H1 (cell line): ENCODE results near the gene NTMT1. TPM values are rescaled to one million over a fixed set of nuclear protein-coding genes. Genes with fewer than 3 reads are reported as not detected.
A peak's percentile ranks its signal among the peaks of the same experiment; 100 is the strongest.

Experiments used
- CTCF ChIA-PET: fragments of 300-600 bp; sonication (Branson Sonifier 250); formaldehyde crosslinking; loops from one replicate; lab custom pipeline; 2021; ENCODE audit not compliant: partially characterized antibody; lab: Charles Lee
- POLR2A ChIA-PET: fragments of 300-600 bp; sonication (Branson Sonifier 250); formaldehyde crosslinking; loops from one replicate; lab custom pipeline; 2021; ENCODE audit warnings: inconsistent platforms; ENCODE audit not compliant: partially characterized antibody; lab: Charles Lee
- DNase-seq, 2 experiments: peaks; one replicate each; pipeline versions ENCODE4 v3.0.0 to v3.0.0-alpha.2; 2010 to 2022; ENCODE audit warnings: low spot score in 2 of 2, low read depth in 1 of 2, mixed read lengths in 1 of 2
- FAIRE-seq: peaks from 2 replicates; lab custom pipeline; 2011; peaks lifted over from hg19 to GRCh38; lab: Jason Lieb, UNC
- H2AFZ ChIP-seq: 2 replicates; pipeline ENCODE4 v1.8.1; 2012; ENCODE audit warnings: low read length, inconsistent platforms
- H2AK5ac ChIP-seq: 2 replicates; pipeline ENCODE4 v1.6.1; 2013; ENCODE audit warnings: low read depth, low read length
- H2BK120ac ChIP-seq: replicated peaks from 2 replicates; pipeline ENCODE3; 2013; ENCODE audit warnings: low read depth, low read length, inconsistent platforms
- H2BK12ac ChIP-seq: 2 replicates; pipeline ENCODE4 v1.6.1; 2013; ENCODE audit warnings: low read depth, low read length
- H2BK15ac ChIP-seq: 2 replicates; pipeline ENCODE4 v1.6.1; 2013; ENCODE audit warnings: low read length
- H2BK20ac ChIP-seq: 2 replicates; pipeline ENCODE4 v1.6.1; 2013; ENCODE audit warnings: low read length
- H2BK5ac ChIP-seq: 2 replicates; pipeline ENCODE4 v1.6.1; 2013; ENCODE audit warnings: low read depth, low read length
- H3K14ac ChIP-seq: 2 replicates; pipeline ENCODE4 v1.6.1; 2013; ENCODE audit warnings: inconsistent platforms; ENCODE audit not compliant: insufficient read length
- H3K18ac ChIP-seq: 2 replicates; pipeline ENCODE4 v1.6.1; 2013; ENCODE audit warnings: low read length; ENCODE audit errors: extremely low read depth
- H3K23ac ChIP-seq: 2 replicates; pipeline ENCODE4 v1.6.1; 2013; ENCODE audit warnings: inconsistent platforms; ENCODE audit not compliant: insufficient read length
- H3K23me2 ChIP-seq: 2 replicates; pipeline ENCODE4 v1.6.1; 2013; ENCODE audit warnings: low read depth, low read length
- H3K27ac ChIP-seq: 2 replicates; pipeline ENCODE4 v1.6.1; 2011; ENCODE audit warnings: low read depth, low read length, inconsistent platforms
- H3K27me3 ChIP-seq, 4 experiments: replicated peaks in 1 of 4; 1 replicate in 1 of 4; 2 replicates in 3 of 4; pipeline versions ENCODE4 v1.6.1 to v1.8.1; 2011 to 2013; ENCODE audit warnings: low read length in 3 of 4, mild to moderate bottlenecking in 3 of 4, inconsistent platforms in 2 of 4, mixed read lengths in 2 of 4, moderate library complexity in 1 of 4; ENCODE audit not compliant: control insufficient read depth in 3 of 4, insufficient read depth in 3 of 4; ENCODE audit errors: extremely low read depth in 1 of 4
- H3K36me3 ChIP-seq, 4 experiments: 2 replicates each; pipeline versions ENCODE4 v1.6.1 to v1.8.1; 2011 to 2013; ENCODE audit warnings: mild to moderate bottlenecking in 4 of 4, low read length in 3 of 4, moderate library complexity in 2 of 4, control low read depth in 1 of 4, inconsistent platforms in 1 of 4; ENCODE audit not compliant: insufficient read depth in 4 of 4, control insufficient read depth in 2 of 4
- H3K4ac ChIP-seq: replicated peaks from 2 replicates; pipeline ENCODE3; 2013; ENCODE audit warnings: low read length, low read depth, mixed read lengths, inconsistent platforms; ENCODE audit not compliant: insufficient read length
- H3K4me1 ChIP-seq, 4 experiments: replicated peaks in 1 of 4; 1 replicate in 1 of 4; 2 replicates in 3 of 4; pipeline versions ENCODE4 v1.6.1 to v1.8.1; 2011 to 2013; ENCODE audit warnings: low read length in 3 of 4, inconsistent platforms in 2 of 4, mixed read lengths in 1 of 4; ENCODE audit not compliant: insufficient read depth in 4 of 4, control insufficient read depth in 3 of 4
- H3K4me2 ChIP-seq, 2 experiments: 2 replicates each; pipeline versions ENCODE4 v1.6.1 to v1.8.1; 2011 to 2013; ENCODE audit warnings: low read depth in 2 of 2, low read length in 2 of 2, control low read depth in 1 of 2, inconsistent platforms in 1 of 2, mild to moderate bottlenecking in 1 of 2; ENCODE audit not compliant: insufficient read depth in 1 of 2
- H3K4me3 ChIP-seq, 4 experiments: fragments of 200-600, 300-600 bp in 1 of 4; sonication (generic), shearing (Covaris generic), sonication (Bioruptor Twin) in 1 of 4; 2 replicates each; pipeline versions ENCODE4 v1.5.1 to v1.8.1; 2011 to 2016; ENCODE audit warnings: low read length in 4 of 4, low read depth in 3 of 4, control low read depth in 2 of 4, inconsistent platforms in 2 of 4, mild to moderate bottlenecking in 2 of 4, mixed read lengths in 1 of 4, moderate library complexity in 1 of 4; ENCODE audit not compliant: insufficient read depth in 2 of 4; ENCODE audit errors: extremely low read depth in 1 of 4
- H3K56ac ChIP-seq: replicated peaks from 2 replicates; pipeline ENCODE3; 2013; ENCODE audit warnings: low read depth, mild to moderate bottlenecking, mixed read lengths, low read length, inconsistent platforms; ENCODE audit not compliant: insufficient read length
- H3K79me1 ChIP-seq: 2 replicates; pipeline ENCODE4 v1.6.1; 2013; ENCODE audit warnings: low read depth, low read length, control low read depth
- H3K79me2 ChIP-seq, 2 experiments: 2 replicates each; pipeline versions ENCODE4 v1.6.1 to v1.8.1; 2012 to 2013; ENCODE audit warnings: low read length in 2 of 2, mild to moderate bottlenecking in 2 of 2, inconsistent platforms in 1 of 2; ENCODE audit not compliant: insufficient read depth in 2 of 2, control insufficient read depth in 1 of 2
- H3K9ac ChIP-seq, 4 experiments: replicated peaks in 1 of 4; 1 replicate in 1 of 4; 2 replicates in 3 of 4; pipeline versions ENCODE4 v1.6.1 to v1.8.1; 2011 to 2013; ENCODE audit warnings: low read depth in 3 of 4, low read length in 3 of 4, control low read depth in 2 of 4, mild to moderate bottlenecking in 2 of 4, moderate library complexity in 2 of 4, inconsistent platforms in 1 of 4; ENCODE audit errors: extremely low read depth in 1 of 4
- H3K9me3 ChIP-seq, 2 experiments: 2 replicates each; pipeline versions ENCODE4 v1.6.1 to v1.8.1; 2012 to 2013; ENCODE audit warnings: mild to moderate bottlenecking in 2 of 2, moderate library complexity in 2 of 2, control low read depth in 1 of 2, inconsistent platforms in 1 of 2, low read depth in 1 of 2, low read length in 1 of 2, mixed read lengths in 1 of 2; ENCODE audit not compliant: insufficient read depth in 2 of 2
- H4K20me1 ChIP-seq, 2 experiments: replicated peaks in 1 of 2; 2 replicates each; pipeline versions ENCODE3 to v1.8.1; 2011 to 2013; ENCODE audit warnings: inconsistent platforms in 2 of 2, low read length in 2 of 2, mild to moderate bottlenecking in 1 of 2; ENCODE audit not compliant: insufficient read depth in 2 of 2, control insufficient read depth in 1 of 2
- H4K5ac ChIP-seq: 2 replicates; pipeline ENCODE4 v1.6.1; 2013; ENCODE audit warnings: low read length, low read depth, mixed read lengths, inconsistent platforms; ENCODE audit not compliant: insufficient read length
- H4K8ac ChIP-seq: 2 replicates; pipeline ENCODE4 v1.8.0; 2013; ENCODE audit warnings: mild to moderate bottlenecking, moderate library complexity, low read length, inconsistent platforms; ENCODE audit not compliant: insufficient read depth; ENCODE audit errors: extremely low read depth
- H4K91ac ChIP-seq: replicated peaks from 2 replicates; pipeline ENCODE3; 2013; ENCODE audit warnings: low read length, mixed read lengths, inconsistent platforms; ENCODE audit not compliant: insufficient read length
- ASH2L ChIP-seq: fragments of 200-600, 300-600 bp; sonication (generic); IDR thresholded peaks from one replicate; pipeline ENCODE4 v1.7.1; 2017; ENCODE audit warnings: low read length
- BRCA1 ChIP-seq: IDR thresholded peaks from 2 replicates; pipeline ENCODE4 v1.6.1; 2012; ENCODE audit warnings: low read depth, low read length, improper control_type of control experiment
- CBX8 ChIP-seq: fragments of 300-800, 300-1000 bp; sonication (generic); IDR thresholded peaks from 2 replicates; pipeline ENCODE4 v1.7.1; 2016; ENCODE audit warnings: low read depth, low read length, borderline replicate concordance
- CHD2 ChIP-seq: IDR thresholded peaks from 2 replicates; pipeline ENCODE4 v1.6.1; 2012; ENCODE audit warnings: low read length, improper control_type of control experiment
- CREB1 ChIP-seq: IDR thresholded peaks from 2 replicates; pipeline ENCODE4 v1.6.1; 2012; ENCODE audit warnings: inconsistent platforms
- NRF1 ChIP-seq: IDR thresholded peaks from 2 replicates; pipeline ENCODE4 v1.6.1; 2011; ENCODE audit warnings: mild to moderate bottlenecking, low read depth, low read length, improper control_type of control experiment
- POLR2A ChIP-seq, 2 experiments: IDR thresholded peaks; 1 replicate in 1 of 2; 2 replicates in 1 of 2; pipeline ENCODE4 v1.6.1; 2011; ENCODE audit warnings: low read depth in 2 of 2, low read length in 2 of 2, mild to moderate bottlenecking in 2 of 2; ENCODE audit errors: control extremely low read depth in 1 of 2
- RAD21 ChIP-seq, 2 experiments: IDR thresholded peaks in 1 of 2; conservative IDR thresholded peaks in 1 of 2; 2 replicates each; pipeline ENCODE4 v1.6.1; 2011; ENCODE audit warnings: low read depth in 2 of 2, low read length in 2 of 2, improper control_type of control experiment in 1 of 2, inconsistent platforms in 1 of 2, mild to moderate bottlenecking in 1 of 2, moderate library complexity in 1 of 2
- RBBP5 ChIP-seq: IDR thresholded peaks from 2 replicates; pipeline ENCODE4 v1.7.1; 2012; ENCODE audit warnings: low read depth, mild to moderate bottlenecking, inconsistent platforms, low read length, moderate library complexity, borderline replicate concordance
- TCF12 ChIP-seq: IDR thresholded peaks from 2 replicates; pipeline ENCODE4 v1.6.1; 2011; ENCODE audit warnings: low read depth, mild to moderate bottlenecking, low read length
- WGBS, 2 experiments: shearing (Covaris generic) in 1 of 2; methylation state at CpG; one replicate each; pipeline versions ENCODE4 v1.1.6 to v1.1.7; 2013 to 2015; ENCODE audit warnings: low lambda C conversion rate in 2 of 2, mixed read lengths in 2 of 2, inconsistent platforms in 1 of 2, low coverage in 1 of 2, missing lambda C conversion rate in 1 of 2; ENCODE audit not compliant: insufficient replicate concordance in 2 of 2, insufficient coverage in 1 of 2, insufficient read length in 1 of 2; ENCODE audit errors: extremely low coverage in 1 of 2, missing lambda C conversion rate in 1 of 2; 5-methylcytosine and 5-hydroxymethylcytosine counted together
- polyA plus RNA-seq, 7 experiments: library from polyadenylated mRNA; depleted of rRNA in 3 of 7; stranded (reverse) in 5 of 7; unstranded in 2 of 7; fragments of >200 nt in 5 of 7; fragments of 200-250 nt in 2 of 7; gene quantifications; 1 replicate in 5 of 7; 2 replicates in 1 of 7; 4 replicates in 1 of 7; pipeline versions ENCODE4 v1.2.1 to v1.2.3, GENCODE V29; 2011 to 2013; ENCODE audit warnings: missing spikeins in 2 of 7, mixed read lengths in 2 of 7
- total RNA-seq: library from RNA; stranded (reverse); fragmentation: NEBNext Ultra II Directional; extraction: Animal tissue kit (Norgen Biotek cat#: 25700); gene quantifications from 2 replicates; pipeline ENCODE4 v1.2.1, GENCODE V29; 2021

Gene NTMT1
- total and polyA plus RNA-seq, 2 of the 8 experiments (the other 6 are each of a cell fraction or from before 2014, with no cell fraction given): 66.8 to 70.2 TPM

DNA sequence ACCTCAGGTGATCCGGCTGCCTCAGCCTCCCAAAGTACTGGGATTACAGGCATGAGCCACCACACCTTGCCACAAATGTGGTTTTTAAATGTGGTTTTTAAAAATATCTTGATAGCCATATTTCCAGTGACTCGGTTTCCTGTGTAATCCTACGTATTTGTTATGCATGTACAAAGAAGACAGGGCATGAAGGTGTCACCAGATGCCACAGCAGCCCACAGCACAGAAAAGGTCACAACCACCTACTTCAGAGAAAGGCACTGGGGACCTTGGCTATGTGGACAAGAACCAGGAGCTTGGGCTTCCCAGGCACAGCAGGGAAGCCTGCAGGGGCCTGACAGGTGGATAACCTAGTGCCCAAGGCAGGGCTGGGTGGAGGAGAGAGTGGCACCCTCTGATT lies 43.1 kb upstream of the NTMT1 start:
- H2AK5ac ChIP-seq: peak overlapping the region; percentile 34; the same call in 1 of the 2 replicates
- CTCF ChIA-PET: interaction anchor here (1.1 to 1.3 kb wide), 3 partner anchors 23 to 35 kb away, joined by 3 to 6 read pairs (median 4); no protein-coding TSS in a partner anchor
- no peak overlapping the region for H2AFZ ChIP-seq
- no peak for DNase-seq
- no peaks in the 10 kb centered on the region for H3K27me3 ChIP-seq
- H2BK15ac ChIP-seq: no peak overlapping the region
- no peak overlapping the region for H4K91ac ChIP-seq
- 82% methylated on average over 3 of the region's 3 CpGs; no CpG with 5 or more reads in 1 of the 2 experiments for WGBS, 2 experiments
- no peak for TF ChIP-seq TCF12
- no peak for TF ChIP-seq RBBP5
- TF ChIP-seq CHD2: no peak
- TF ChIP-seq RAD21 (IDR thresholded peaks at IDR 0.05 in 1 of 2, conservative IDR thresholded peaks at IDR 0.05 in 1 of 2; ENCODE audit: low read depth in 2 of 2, low read length in 2 of 2): no peak
- no peak for TF ChIP-seq CREB1
- no peak for TF ChIP-seq ASH2L
- TF ChIP-seq NRF1: no peak
- TF ChIP-seq POLR2A (IDR thresholded peaks at IDR 0.05; ENCODE audit: control extremely low read depth in 1 of 2, low read depth in 2 of 2, low read length in 2 of 2): no peak
- TF ChIP-seq CBX8: no peak
- TF ChIP-seq BRCA1: no peak
- no peaks in the 10 kb centered on the region for H4K20me1 ChIP-seq
- H3K4ac ChIP-seq: no peak overlapping the region
- no peak overlapping the region; the same call in 1 of the 2 replicates for H2BK5ac ChIP-seq
- H2BK12ac ChIP-seq: no peak overlapping the region
- no peak overlapping the region for H2BK20ac ChIP-seq
- H3K56ac ChIP-seq: no peak overlapping the region
- H3K79me2 ChIP-seq: no peaks in the 10 kb centered on the region
- FAIRE-seq: no peak
- H3K14ac ChIP-seq: no peak overlapping the region
- no peak overlapping the region for H2BK120ac ChIP-seq
- H3K4me1 ChIP-seq: peaks cover 0 to 8% (median 1%) of the 10 kb centered on the region in 4 experiments; a peak in 3 of 7 replicates
- H3K9ac ChIP-seq: no peak overlapping the region
- POLR2A ChIA-PET: interaction anchor here (0.9 kb wide), 1 partner anchor 10 kb away, joined by 3 read pairs; no protein-coding TSS in a partner anchor
- no peak overlapping the region for H3K4me2 ChIP-seq
- H3K79me1 ChIP-seq: no peaks in the 10 kb centered on the region
- H3K4me3 ChIP-seq: no peak overlapping the region
- no peak overlapping the region for H4K5ac ChIP-seq
- no peaks in the 10 kb centered on the region for H3K9me3 ChIP-seq
- H3K23ac ChIP-seq: no peak overlapping the region
- no peaks in the 10 kb centered on the region for H3K36me3 ChIP-seq
- no peak overlapping the region for H3K27ac ChIP-seq
- no peak overlapping the region for H4K8ac ChIP-seq
- no peak overlapping the region for H3K18ac ChIP-seq
- H3K23me2 ChIP-seq: no peaks in the 10 kb centered on the region
